NT2/D1 (cell line): ENCODE measurements around the gene TARS3.

Experiments
- DNase-seq: peaks from one replicate; pipeline ENCODE4 v3.0.0-alpha.2; 2011; ENCODE audit warnings: low read depth, low spot score
- H3K27me3 ChIP-seq: 2 replicates; pipeline ENCODE4 v1.6.0; 2011; ENCODE audit warnings: mild to moderate bottlenecking; ENCODE audit not compliant: insufficient read length, insufficient read depth
- H3K36me3 ChIP-seq: 2 replicates; pipeline ENCODE4 v1.6.1; 2011; ENCODE audit warnings: mild to moderate bottlenecking, low read length, mixed read lengths; ENCODE audit not compliant: insufficient read depth, insufficient read length
- H3K4me1 ChIP-seq: 2 replicates; pipeline ENCODE4 v1.5.1; 2011; ENCODE audit not compliant: insufficient read depth, insufficient read length
- H3K4me3 ChIP-seq: 2 replicates; pipeline ENCODE4 v1.5.1; 2011; ENCODE audit warnings: low read depth; ENCODE audit not compliant: insufficient read length
- H3K9ac ChIP-seq: 2 replicates; pipeline ENCODE4 v1.6.0; 2011; ENCODE audit warnings: low read depth; ENCODE audit not compliant: insufficient read length
- H3K9me3 ChIP-seq: 2 replicates; pipeline ENCODE4 v1.5.1; 2011; ENCODE audit warnings: mild to moderate bottlenecking, low read length; ENCODE audit not compliant: insufficient read depth
- SUZ12 ChIP-seq: IDR thresholded peaks from 2 replicates; pipeline ENCODE4 v1.6.1; 2011; ENCODE audit not compliant: insufficient read length, insufficient read depth; ENCODE audit errors: extremely low read depth
- YY1 ChIP-seq: IDR thresholded peaks from 2 replicates; pipeline ENCODE4 v1.6.1; 2011; ENCODE audit not compliant: insufficient read length, insufficient read depth
- ZNF274 ChIP-seq: IDR thresholded peaks from 2 replicates; pipeline ENCODE4 v1.6.1; 2011; ENCODE audit warnings: mild to moderate bottlenecking, low read depth, low read length

Gene TARS3

GRCh38 chr15:101607108-101607507, 117.2 kb downstream of the TARS3 start:
- no peaks in the 10 kb centered on the region for H3K27me3 ChIP-seq
- H3K9me3 ChIP-seq = peaks cover 7% of the 10 kb centered on the region; the same call in 1 of the 2 replicates
- no peaks in the 10 kb centered on the region for H3K4me1 ChIP-seq
- H3K4me3 ChIP-seq = no peak overlapping the region
- H3K36me3 ChIP-seq = no peaks in the 10 kb centered on the region
- TF ChIP-seq YY1 (no peak), SUZ12 (no peak), ZNF274 (no peak)
- no peak overlapping the region for H3K9ac ChIP-seq
- no peak for DNase-seq

DNA sequence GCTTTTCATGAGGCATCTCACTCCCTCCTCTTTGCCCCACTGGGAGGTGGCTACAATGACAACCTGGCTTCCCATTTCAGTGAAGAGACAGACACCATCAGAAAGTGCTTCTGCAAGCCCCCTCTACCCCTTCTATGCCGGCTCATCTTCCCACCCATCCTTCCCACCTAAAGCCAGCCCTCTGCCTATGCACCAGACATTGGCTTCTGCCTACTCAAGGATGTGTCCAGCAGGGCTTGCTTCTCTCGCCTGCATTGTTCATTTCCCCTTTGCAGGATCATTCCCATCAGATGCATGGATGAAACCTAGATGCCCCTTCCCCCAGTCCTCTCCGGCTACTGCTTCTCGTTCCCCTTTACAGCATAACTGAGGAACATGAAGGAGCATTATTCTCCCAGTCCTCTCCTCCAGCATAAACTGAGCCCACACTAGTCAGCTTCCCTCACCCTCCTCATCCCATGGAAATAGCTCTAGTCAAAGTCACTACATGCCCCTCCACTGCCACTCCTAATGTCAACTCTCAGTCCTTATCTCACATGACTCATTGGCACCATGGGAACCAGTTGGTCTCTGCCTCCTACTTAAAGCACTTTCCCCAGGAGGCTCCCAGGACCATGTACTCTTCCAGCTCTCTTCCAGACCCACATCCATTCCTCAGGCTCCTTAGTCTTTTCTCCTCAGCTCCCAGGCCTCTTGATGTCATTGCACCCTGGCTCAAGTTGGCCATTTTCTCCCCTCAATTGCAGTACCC, 120.0 kb downstream of the TARS3 start:
- TF ChIP-seq YY1 = no peak
- TF ChIP-seq SUZ12 = no peak
- TF ChIP-seq ZNF274 = no peak
- Histone ChIP-seq H3K4me3 (no peak overlapping the region), H3K9ac (no peak overlapping the region), H3K27me3 (no peaks in the 10 kb centered on the region), H3K36me3 (no peaks in the 10 kb centered on the region), H3K4me1 (peaks cover 4% of the 10 kb centered on the region), H3K9me3 (peaks cover 7% of the 10 kb centered on the region; the same call in 1 of the 2 replicates)
- DNase-seq = no peak
